SIG-M5 treated with dmso at 0.1 percent for 504 hours (cell line): ENCODE results near the gene LYPLAL1.
"Not testable (repeated sequence)": the region's sequence is repeated elsewhere in the genome, so short reads cannot be mapped to it uniquely, and the experiment has no call there.

ENCODE experiments used
- DNase-seq: peaks from one replicate; lab custom pipeline; 2025; ENCODE audit not compliant: unreplicated experiment; lab: John Stamatoyannopoulos, UW

The LYPLAL1 gene

GRCh38 chr1:219161371-219161770 lies 12.3 kb upstream of the LYPLAL1 start:
- DNase-seq = no peak

DNA sequence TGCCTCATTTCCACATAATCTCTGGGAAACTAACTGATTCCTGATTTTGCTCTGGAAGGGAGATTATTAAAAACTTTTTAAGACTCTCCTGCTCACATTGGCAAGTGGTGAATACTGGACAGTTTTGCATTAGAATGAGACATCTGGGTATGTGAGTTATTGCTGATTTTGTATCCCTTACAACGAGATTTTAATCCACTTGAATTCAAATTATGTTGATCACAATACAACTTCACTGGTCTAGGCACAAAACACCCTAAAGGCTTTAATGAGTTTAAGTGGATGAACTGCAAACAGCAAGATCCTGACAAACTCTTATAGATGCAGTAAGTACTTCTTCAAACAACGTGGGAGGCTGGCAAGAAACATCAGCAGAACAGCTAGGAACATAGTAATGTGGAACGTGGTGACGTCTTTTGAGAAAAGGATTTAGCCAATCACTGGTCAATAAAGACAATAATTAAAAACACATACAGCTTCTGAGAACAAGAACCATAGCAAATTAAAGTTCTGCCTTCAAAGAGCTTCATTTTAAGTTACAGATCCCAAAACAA lies 10.2 kb upstream of the LYPLAL1 start:
- no peak for DNase-seq

GRCh38 chr1:219171192-219171935 lies 2.3 kb upstream of the LYPLAL1 start:
- DNase-seq = peak; percentile 45

GRCh38 chr1:219172821-219173220 lies 857 bp upstream of the LYPLAL1 start:
- no peak for DNase-seq

- DNase-seq = no peak
These were observed 282 bp upstream of the LYPLAL1 start for GRCh38 chr1:219173434-219173757.

DNA sequence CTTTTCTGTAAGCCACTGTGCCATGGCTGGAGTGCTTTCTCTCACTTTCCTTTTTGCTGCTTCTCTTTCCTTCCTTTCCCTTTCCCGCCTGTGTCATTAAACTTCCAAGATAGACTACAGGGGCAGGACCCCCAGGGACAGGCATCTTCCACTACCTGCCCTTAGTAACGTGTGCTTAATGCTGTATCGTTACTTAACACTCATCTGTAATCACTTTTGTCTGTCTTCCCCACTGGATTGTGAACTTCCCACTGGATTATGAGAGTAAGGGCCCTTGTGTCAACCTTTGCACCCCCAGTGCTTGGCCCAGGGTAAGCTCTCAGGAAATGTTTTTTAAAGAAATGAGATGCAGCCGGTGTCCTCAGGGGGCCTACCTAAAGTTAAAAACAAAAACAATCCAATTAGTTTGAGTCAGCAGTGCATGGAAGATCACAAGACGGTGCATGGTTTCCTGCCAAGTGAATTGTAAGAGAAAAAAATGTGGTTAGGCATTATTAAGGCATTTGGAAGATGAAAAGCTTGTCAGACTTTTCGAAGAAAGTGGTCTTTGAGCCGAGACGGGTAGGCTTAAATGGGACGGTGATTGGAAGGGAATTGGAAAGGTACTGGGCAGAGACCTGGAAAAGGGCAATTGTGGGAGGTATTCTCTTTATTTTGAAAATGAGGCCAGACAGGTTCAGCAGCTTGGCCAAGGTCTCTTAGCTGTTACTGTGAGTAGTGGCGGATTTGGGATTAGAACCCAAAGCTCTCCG lies 958 bp downstream of the LYPLAL1 start:
- no peak for DNase-seq

DNA sequence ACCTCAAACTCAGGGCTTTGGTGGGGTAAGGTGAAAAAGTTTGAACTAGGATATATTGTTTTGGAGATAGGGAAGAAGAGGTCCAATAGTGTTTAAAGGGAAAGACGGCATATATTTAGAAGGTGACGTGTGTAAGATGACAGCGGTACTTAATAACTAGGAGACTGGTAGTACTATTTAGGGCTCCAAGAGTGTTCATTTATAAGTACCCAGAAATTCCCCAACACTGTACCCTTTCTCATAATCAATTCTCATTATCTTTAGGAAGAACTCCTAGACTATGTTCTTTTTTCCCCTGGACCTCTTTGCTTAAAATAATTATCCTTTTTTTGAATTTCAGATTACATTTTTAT lies 1.5 kb downstream of the LYPLAL1 start:
- DNase-seq = no peak

DNA sequence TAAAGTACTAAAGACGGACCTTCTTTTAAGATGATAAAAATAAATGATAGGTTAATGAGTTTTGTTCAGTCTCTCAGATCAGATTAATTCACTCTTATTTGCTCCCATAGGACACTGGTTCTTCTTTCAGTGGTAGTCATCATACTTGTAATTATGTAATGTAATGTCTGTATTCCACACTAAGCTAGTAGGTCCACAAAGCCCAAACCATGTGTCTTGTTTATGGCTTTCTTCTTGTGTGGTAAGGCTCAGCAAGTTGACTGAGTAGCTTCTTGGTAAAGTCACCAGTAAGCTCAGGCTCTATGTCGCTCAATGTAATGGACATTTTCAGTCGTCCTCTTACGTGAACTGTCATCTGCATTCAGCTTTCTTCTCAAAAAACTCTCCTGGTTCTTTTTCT lies 2.5 kb downstream of the LYPLAL1 start:
- DNase-seq = no peak

GRCh38 chr1:219177363-219177762 lies 3.7 kb downstream of the LYPLAL1 start:
- no peak for DNase-seq

DNA sequence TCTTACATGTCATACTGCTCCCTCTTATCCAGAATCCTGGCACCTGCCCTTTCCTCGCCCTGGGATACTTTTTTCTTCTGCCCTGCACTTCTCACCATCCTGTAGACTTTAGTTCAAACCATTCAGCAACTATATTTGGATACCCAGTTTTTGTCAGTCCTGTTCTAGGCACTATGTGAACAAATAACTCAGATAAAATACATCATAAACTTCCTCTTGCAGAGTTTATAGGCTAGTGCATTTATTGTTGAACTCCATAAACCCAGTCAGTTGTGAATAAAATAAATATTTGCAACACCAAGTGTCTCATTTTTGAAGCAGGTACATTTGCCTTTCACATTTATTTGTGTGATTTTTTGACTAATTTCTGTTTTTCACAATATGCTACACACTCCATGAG lies 4.3 kb downstream of the LYPLAL1 start:
- DNase-seq = no peak

- DNase-seq = no peak
These were observed 5.6 kb downstream of the LYPLAL1 start for GRCh38 chr1:219179293-219179692.

DNA sequence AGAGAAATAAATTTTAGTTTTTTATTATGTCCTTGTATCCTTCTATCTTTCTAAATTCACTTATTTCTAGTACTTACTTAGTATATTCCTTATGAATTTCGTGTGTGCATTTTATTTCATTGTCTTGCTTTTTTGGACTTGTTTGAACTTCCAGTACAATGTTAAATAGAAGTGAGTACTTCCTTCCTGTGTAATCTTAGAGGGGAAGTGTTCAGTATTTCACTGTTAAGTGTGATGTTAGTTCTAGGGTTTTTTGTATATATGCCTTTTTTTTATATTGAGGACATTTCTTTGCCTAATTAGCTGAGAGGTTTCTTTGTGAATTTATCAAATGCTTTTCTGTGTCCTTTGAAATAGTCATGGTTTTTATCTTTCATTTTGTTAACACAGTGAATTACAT lies 10.7 kb downstream of the LYPLAL1 start:
- DNase-seq = no peak

DNA sequence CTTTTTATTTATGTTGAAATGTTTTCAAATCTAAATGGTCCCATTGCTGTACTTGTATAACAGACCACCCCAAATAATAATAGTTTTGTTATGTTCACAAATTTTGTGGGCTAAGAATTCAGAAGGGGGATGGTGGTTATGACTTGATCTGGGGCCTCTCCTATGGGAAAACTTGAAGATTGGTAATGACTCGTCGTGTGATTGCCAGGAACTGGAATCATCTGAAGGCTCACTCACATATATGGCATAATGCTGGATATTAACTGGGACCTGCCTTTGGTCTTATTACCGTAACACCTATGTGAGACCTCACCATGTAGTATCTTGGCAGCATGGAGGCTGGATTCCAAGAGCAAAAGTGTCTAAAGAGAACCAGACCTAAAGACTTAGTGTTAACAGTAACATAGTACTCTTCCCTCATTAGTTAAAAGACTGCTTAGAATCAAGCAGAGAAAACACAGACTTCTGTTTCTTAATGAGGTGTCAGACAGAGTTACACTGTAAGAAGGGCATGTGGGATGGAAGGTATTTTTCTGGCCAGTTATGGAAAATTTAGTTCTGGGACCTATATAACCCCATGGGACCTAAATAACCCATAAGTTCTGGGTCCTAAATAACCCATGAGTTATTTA lies 11.9 kb downstream of the LYPLAL1 start:
- no peak for DNase-seq

DNA sequence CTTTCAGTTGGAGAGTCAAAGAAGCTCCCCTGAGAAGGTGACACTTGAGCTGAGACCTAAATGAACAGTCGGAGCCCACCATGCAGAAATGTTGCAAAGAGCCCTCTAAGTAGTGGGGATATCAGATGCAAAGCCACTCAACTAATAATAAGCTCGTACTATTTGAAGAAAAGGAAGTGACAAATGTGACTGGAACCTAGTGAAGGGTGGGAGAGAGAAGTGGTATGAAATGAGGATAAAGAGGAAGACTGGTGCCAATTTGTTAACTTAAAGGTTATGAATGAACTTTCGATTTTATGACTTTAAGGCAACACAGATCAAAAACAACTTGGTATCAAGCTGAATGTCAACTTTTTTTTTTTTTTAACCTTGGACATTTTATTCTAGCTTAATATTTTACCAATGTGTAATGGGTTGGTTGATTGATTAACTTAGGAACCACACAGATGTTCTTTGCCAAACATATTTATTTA lies 14.7 kb downstream of the LYPLAL1 start:
- DNase-seq = peak; percentile 84

GRCh38 chr1:219189021-219189824 lies 15.5 kb downstream of the LYPLAL1 start:
- DNase-seq = no peak

DNA sequence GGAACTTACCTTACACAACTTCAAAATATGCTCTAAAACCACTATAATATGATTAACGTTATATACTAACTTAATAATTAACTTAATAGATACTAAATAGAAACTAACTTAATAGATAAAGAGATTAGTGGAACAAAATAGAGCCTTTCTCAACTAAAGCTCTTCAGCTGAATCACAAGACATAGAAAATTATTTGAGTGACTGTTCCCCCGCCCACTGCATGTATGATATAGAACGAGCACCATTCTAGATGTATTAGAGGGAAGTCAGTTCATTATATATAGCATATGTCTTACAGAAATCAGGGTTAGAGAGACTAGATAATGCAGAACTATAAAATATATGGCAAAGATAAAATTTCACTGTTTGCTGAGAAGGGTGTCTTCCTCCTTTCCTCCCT lies 16.3 kb downstream of the LYPLAL1 start:
- DNase-seq = no peak

- no peak for DNase-seq
These were observed 16.9 kb downstream of the LYPLAL1 start for GRCh38 chr1:219190605-219191004.

- DNase-seq = not testable (repeated sequence)
These were observed 22.2 kb downstream of the LYPLAL1 start for GRCh38 chr1:219195833-219196232.

DNA sequence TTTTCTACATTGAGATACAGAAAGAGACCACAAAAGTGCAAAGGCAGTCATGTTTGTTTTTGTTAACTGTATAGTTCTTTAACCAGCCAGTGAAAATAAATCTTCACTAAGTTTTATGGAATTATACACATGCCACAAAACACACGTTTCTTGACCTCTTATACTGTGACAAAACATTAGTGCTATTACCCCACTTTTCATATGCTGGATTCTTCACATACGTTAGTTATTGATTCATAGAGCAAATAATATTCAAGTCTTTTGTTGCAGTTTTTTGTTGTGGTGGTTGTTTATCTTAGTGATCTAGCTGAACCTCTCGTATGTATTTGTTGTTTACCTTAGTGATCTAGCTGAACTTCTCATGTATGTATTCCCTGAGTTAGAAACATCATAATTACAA lies 28.0 kb downstream of the LYPLAL1 start:
- DNase-seq = no peak

GRCh38 chr1:219202567-219202966 lies 28.9 kb downstream of the LYPLAL1 start:
- DNase-seq = no peak

DNA sequence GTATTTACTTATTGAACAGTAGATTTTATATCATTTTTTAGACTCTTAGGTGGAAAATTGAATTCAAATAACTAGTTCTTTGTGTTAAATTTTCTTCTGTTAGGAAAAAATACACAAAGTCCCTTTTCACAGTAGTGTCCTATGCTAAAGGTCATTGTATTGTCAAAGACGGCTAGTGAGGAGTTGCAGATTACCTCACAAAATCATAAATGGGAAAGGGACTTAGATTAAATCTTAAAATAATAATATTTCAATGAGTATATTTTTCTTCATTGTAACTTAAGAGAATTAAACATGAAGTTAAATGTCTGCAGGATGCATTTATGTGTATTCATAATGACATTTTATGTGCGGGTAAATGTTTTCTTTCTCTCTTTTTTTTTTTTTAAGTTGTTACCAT lies 32.7 kb downstream of the LYPLAL1 start:
- no peak for DNase-seq
